GM12865 (cell line): ENCODE measurements around the gene HS3ST4.

Experiments used
- DNase-seq: peaks from one replicate; pipeline ENCODE4 v3.0.0; 2010; ENCODE audit warnings: low read depth
- H3K4me3 ChIP-seq: 2 replicates; pipeline ENCODE4 v1.5.1; 2011; ENCODE audit warnings: mild to moderate bottlenecking, low read depth, low read length, control low read depth
- CTCF ChIP-seq: IDR thresholded peaks from 2 replicates; pipeline ENCODE4 v1.5.1; 2011; ENCODE audit warnings: low read length, control low read depth, low read depth, inconsistent platforms; ENCODE audit not compliant: insufficient read depth; ENCODE audit errors: missing control alignments

Gene HS3ST4

GRCh38 chr16:26128296-26128695 lies 436.5 kb downstream of the HS3ST4 start:
- H3K4me3 ChIP-seq: no peak overlapping the region
- TF ChIP-seq CTCF: no peak
- no peak for DNase-seq

- no peak overlapping the region for H3K4me3 ChIP-seq
- TF ChIP-seq CTCF: no peak
- DNase-seq: no peak
Observed at GRCh38 chr16:26129997-26130396, 438.2 kb downstream of the HS3ST4 start.

GRCh38 chr16:26133416-26134093 lies 441.8 kb downstream of the HS3ST4 start:
- DNase-seq: no peak
- H3K4me3 ChIP-seq: no peak overlapping the region
- no peak for TF ChIP-seq CTCF

- no peak overlapping the region for H3K4me3 ChIP-seq
- no peak for TF ChIP-seq CTCF
- no peak for DNase-seq
Observed at GRCh38 chr16:26134588-26134987, 442.8 kb downstream of the HS3ST4 start.

GRCh38 chr16:26137956-26138355 lies 446.2 kb downstream of the HS3ST4 start:
- no peak for TF ChIP-seq CTCF
- no peak for DNase-seq
- no peak overlapping the region for H3K4me3 ChIP-seq

- no peak for DNase-seq
- no peak overlapping the region for H3K4me3 ChIP-seq
- no peak for TF ChIP-seq CTCF
Observed at GRCh38 chr16:26139091-26139490, 447.3 kb downstream of the HS3ST4 start.

- TF ChIP-seq CTCF: no peak
- no peak for DNase-seq
- H3K4me3 ChIP-seq: no peak overlapping the region
Observed at GRCh38 chr16:26139884-26140283, 448.1 kb downstream of the HS3ST4 start.
